GM19452 (cell line): ENCODE results near the gene PSENEN.

ENCODE experiments used
- ATAC-seq: cut with Tn5 transposase; IDR thresholded peaks from one replicate; pipeline ENCODE4 v1.9.1; 2021; ENCODE audit not compliant: unreplicated experiment

Gene PSENEN

DNA sequence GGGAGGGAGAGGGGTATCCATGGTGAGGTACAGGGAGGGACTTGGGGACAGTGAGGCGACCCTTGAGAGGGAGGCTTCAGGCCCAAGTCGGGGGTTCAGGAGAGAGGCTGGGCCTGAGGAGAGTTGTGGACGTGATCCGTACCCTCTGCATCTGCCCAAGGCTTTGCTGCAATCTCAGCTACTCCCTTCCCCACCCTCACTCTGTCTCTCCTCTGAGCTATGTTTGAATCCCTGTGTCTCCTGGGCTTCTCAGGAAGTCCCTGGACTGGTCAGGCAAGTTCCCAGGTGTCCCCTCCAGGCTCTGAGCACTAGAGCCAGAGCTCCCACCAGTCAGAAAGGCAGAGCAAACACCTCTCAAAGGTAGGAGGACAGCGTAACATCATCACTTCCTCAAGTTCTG, 4.7 kb downstream of the PSENEN start:
- no peak for ATAC-seq

DNA sequence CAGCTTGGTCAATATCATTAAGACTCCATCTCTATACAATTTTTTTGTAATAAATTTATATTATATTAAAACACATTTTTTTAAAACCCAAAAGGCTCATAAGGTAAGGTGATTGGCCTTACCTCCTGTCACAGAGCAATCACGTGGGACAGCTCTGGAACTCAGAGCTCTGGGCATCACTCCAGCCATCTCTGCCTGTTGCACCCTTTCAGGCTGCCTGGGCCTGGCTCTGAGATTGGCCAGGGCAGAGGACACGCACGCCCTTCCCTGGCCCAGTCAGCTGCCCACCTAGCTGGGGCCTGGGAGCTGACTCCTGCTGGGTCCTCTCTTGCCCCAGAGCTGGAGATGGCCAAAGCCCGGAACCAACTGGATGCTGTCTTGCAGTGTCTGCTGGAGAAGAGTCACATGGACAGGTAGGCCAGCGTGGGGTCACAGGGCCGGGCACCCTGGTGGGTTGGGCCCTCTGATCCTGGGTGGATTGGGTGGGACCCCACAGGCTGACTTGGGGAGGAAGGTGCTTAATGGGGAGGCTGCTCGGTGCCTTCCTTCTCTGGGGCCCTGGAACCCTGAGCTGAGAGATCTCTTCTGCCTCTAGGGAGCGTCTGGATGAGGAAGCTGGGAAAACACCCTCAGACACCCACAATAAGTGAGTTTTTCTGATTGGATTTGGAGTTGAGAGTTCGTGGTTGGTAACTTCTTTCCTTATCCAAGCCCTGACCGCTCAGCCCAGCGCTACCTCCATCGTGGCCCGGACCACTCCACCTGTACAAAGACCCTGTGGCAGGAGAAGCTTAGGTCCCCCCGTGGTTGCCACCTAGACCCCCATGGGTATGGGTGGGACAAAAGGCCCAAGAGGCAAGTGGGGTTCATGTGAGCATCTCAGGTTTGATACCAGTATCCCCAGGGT, 6.6 kb downstream of the PSENEN start:
- ATAC-seq: no peak

DNA sequence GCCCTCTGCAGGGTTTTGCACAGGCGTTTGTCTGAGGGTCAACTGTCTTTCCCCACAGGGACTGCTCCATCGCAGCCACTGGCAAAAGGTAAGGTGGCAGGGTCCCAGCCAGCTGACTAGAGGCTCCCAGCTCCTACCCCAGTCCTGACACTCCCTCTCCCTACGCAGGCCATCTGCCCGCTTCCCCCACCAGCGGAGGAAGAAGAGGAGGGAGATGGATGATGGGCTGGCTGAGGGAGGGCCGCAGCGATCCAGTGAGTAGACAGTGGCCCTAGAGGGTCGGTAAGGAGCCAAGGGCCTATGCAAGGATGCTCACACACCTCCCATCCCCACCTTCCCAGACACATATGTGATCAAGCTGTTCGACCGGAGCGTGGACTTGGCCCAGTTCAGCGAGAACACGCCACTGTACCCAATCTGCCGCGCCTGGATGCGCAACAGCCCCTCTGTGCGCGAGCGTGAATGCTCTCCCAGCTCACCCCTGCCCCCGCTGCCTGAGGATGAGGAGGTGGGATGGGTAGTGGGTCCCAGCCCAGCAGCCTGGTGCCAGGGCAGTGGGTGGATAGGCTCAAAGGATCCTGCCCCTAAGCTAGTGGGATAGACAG, 7.4 kb downstream of the PSENEN start:
- no peak for ATAC-seq

- ATAC-seq: no peak
Observed at GRCh38 chr19:35753634-35754369, 8.4 kb downstream of the PSENEN start.

DNA sequence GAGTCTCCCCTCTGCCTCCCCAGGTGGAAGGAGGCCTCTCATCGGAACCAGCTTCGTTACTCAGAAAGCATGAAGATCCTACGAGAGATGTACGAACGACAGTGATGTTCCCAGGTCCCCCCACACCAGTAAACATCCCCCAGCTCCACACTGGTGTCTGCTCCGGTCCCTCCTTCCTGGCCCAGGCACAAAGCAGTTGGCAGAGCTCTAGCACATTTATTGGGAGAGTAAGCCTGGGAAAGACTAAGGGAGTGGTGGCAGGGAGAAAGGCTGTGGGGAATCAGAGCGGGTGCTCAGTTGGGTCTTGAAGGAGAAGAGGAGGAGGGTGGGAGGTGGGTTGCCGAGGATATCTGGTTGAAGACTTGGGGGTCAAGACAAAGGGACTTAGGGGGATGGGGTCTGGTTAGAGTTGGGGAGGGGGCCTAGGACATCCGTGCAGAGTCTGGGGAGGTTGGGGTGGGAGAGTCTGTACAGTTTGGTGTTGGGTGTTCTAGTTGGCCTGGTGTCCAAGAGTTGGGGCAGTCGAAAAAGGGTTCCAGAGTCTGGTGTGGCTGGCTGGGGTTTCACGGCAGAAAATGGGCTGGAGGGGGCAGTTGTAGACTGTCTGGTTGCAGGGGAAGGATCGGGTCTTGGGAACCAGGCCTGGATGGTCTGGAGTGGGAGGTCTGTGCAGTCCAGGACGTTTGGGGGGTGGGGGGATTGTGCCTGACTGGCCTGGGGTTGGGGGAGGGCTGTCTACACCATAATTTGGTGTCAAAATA, 9.1 kb downstream of the PSENEN start:
- no peak for ATAC-seq

- ATAC-seq: no peak
Observed at GRCh38 chr19:35755131-35755549, 9.7 kb downstream of the PSENEN start.

- no peak for ATAC-seq
Observed at GRCh38 chr19:35755550-35756376, 10.3 kb downstream of the PSENEN start.

GRCh38 chr19:35756377-35757230, 11.2 kb downstream of the PSENEN start, which contains the start of gene HSPB6:
Gene HSPB6, minus strand, starts transcription at chr19:35757029. Its CDS starts 21 bp downstream, at chr19:35757008.
- ATAC-seq: no peak

DNA sequence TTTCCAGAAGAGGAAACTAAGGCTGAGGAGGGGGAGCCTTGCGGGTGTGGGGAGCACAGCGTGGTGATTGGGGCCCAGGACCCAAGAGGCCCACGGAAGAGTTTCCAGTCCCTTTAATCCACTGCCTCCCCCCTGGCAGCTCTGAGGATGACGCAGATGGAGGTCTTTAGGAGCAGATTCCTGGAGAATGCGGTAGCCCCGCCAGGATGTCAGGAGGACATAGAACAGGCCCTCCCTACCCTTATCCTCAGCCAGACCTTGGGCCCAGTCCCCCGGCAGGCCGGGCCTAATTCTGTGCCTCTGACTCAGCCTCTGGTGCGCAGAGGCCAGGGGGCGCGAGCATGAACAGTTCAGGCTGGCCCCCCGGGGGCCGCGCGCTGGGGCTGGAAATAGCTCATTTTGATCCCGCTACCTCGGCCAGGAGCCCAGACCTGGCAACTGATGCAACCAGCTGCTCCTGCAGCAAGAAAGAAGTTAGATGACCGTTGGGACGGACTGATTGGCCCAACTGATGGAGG, 11.8 kb downstream of the PSENEN start:
- ATAC-seq: no peak

- peak; percentile 95 for ATAC-seq
Observed at GRCh38 chr19:35757749-35758608, 12.5 kb downstream of the PSENEN start, which contains the start of gene PROSER3. Gene PROSER3, plus strand, starts transcription at chr19:35758176. Its CDS starts 40 bp downstream, at chr19:35758216.

DNA sequence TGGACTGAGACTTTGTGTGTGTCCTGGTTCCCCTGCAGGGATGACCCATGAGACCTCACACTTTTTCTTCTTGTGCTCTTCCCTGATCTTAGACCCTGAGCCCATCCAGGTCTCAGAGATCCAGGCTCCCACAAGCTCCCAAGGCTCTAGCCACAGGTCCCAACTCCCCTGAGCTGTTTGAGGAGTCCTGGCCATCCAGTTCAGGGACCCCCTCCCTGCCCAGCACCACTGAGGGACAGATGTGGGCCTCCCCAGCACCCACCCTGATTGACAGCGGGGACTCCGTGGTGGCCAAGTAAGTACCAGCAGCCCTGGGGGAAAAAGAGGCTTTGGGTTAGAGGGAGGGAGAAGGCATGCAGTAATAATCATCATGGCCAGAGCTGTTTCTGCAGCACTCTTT, 14.2 kb downstream of the PSENEN start:
- ATAC-seq: no peak

- no peak for ATAC-seq
Observed at GRCh38 chr19:35760711-35761349, 15.4 kb downstream of the PSENEN start.

GRCh38 chr19:35764432-35765315, 19.2 kb downstream of the PSENEN start:
- no peak for ATAC-seq

- ATAC-seq: no peak
Observed at GRCh38 chr19:35766571-35767104, 21.2 kb downstream of the PSENEN start.

DNA sequence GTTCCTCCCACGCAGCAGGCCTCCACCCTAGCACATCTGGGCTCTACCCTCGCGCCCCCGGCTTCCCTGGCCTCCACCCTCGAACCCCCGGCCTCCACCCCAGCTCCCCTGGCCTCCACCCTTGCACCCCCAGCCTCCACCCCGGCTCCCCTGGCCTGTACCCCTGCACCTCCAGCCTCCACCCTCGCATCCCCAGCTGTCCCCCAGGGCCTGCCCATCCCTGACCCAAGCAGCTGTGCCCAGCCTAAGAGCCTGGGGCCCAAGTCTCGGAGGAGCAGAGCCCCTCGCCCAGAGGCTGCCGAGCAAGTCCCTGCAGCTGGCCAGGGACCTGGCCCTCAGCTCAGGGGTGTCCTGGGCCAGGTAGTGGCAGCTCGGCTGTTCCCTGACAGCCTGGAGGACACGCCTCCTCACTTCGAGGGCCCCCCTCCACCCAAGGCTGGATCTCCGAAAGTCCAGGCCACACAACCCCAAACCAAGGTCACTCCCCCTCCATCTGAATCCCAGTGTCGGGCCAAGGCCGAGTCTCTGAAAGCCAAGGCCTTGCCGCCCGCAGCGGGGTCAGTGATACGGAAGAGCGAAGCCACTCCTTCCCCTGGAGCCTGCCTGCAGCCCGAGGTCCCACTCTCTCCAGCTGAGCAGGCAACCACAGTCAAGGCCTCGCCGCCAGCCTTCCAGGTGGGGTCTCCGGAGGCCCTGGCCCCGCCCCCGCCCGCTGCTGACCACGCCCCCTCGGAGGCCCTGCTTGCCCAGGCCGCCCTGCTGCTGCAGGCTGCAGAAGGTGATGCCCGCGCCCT, 22.0 kb downstream of the PSENEN start:
- no peak for ATAC-seq
